ENCODE results near the gene ATF7. TPM values are rescaled to one million over a fixed set of nuclear protein-coding genes. Genes with fewer than 3 reads are reported as not detected.
A peak's percentile ranks its signal among the peaks of the same experiment; 100 is the strongest.

The ATF7 gene
- total and polyA plus RNA-seq, 5 donors from 2014 or later = 11.6 to 41.0 (median 15.8) TPM

DNA sequence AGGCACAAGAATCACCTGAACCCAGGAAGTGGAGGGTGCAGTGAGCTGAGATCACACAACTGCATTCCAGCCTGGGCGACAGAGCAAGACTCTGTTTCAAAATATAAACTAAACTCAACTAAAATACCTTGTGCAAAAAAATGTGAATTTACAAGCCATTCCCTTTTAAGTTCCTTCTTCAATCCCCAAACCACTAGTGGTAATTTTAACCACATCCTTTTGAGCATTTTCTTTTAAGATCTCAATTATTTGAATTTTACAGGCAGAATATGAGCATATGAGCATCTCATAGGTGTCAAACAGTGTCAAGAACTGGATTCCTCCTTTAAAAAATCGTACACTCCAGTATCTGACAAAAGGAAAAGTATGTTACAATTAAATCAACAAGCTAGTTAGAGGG lies 61.9 kb downstream of the ATF7 start:
- peak in 1 of 3 donors; percentile 26 for DNase-seq
- Histone ChIP-seq H3K27me3 (ENCODE audit: control insufficient read depth, insufficient read depth, low read length) (no peaks in the 10 kb centered on the region), H3K9me3 (ENCODE audit: control insufficient read depth in 2 of 2, low read length in 2 of 2) (no peaks in the 10 kb centered on the region), H3K4me1 (ENCODE audit: control insufficient read depth, insufficient read depth, low read length, poor library complexity, severe bottlenecking) (peaks cover 8% of the 10 kb centered on the region), H3K27ac (ENCODE audit: insufficient read depth, low read length, poor library complexity, severe bottlenecking) (no peak overlapping the region), H3K4me3 (ENCODE audit: low read depth, low read length) (no peak overlapping the region), H3K36me3 (ENCODE audit: control insufficient read depth, insufficient read depth, low read length) (no peaks in the 10 kb centered on the region)
- Mint-ChIP-seq H3K9me3 (no peaks in the 10 kb centered on the region), H3K27me3 (no peaks in the 10 kb centered on the region), H3K4me3 (peak overlapping the region in 2 of 4 donors; percentile 1 to 21), H3K27ac (peak overlapping the region in 1 of 3 donors; percentile 9), H3K4me1 (peaks cover 24 to 39% (median 37%) of the 10 kb centered on the region in 4 donors), H3K36me3 (peaks cover 11% of the 10 kb centered on the region)
- ATAC-seq (ENCODE audit: low read depth in 2 of 2) = no peak

- Mint-ChIP-seq H3K27me3 (no peaks in the 10 kb centered on the region), H3K4me1 (peaks cover 24 to 43% (median 37%) of the 10 kb centered on the region in 4 donors), H3K4me3 (peak overlapping the region in 2 of 4 donors; percentile 2 to 7), H3K36me3 (peaks cover 11% of the 10 kb centered on the region), H3K9me3 (no peaks in the 10 kb centered on the region), H3K27ac (no peak overlapping the region)
- Histone ChIP-seq H3K27ac (ENCODE audit: insufficient read depth, low read length, poor library complexity, severe bottlenecking) (no peak overlapping the region), H3K9me3 (ENCODE audit: control insufficient read depth in 2 of 2, low read length in 2 of 2) (no peaks in the 10 kb centered on the region), H3K36me3 (ENCODE audit: control insufficient read depth, insufficient read depth, low read length) (no peaks in the 10 kb centered on the region), H3K4me1 (ENCODE audit: control insufficient read depth, insufficient read depth, low read length, poor library complexity, severe bottlenecking) (peaks cover 8% of the 10 kb centered on the region), H3K27me3 (ENCODE audit: control insufficient read depth, insufficient read depth, low read length) (no peaks in the 10 kb centered on the region), H3K4me3 (ENCODE audit: low read depth, low read length) (no peak overlapping the region)
- DNase-seq (no peak), ATAC-seq (ENCODE audit: low read depth in 2 of 2) (no peak)
Observed at GRCh38 chr12:53563452-53564028, 62.6 kb downstream of the ATF7 start.

DNA sequence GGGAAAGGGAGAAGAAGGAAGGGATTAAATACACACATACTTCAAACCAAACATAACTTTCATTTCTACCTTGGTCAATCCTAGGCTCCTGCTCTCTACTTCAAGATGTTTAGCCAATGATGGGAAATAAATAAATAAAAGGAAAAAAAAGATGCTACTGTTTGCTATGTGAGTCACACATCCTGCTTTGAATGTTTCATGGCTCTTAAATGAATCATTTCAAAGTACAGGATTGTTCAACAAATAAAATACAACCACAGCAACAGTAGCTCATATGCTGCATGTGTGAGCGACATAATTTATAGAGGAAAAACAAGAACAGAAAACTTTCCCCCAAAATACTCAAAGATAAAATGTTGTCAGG lies 64.6 kb downstream of the ATF7 start:
- no peak overlapping the region for H3K4me3 Mint-ChIP-seq
- Histone ChIP-seq H3K36me3 (ENCODE audit: control insufficient read depth, insufficient read depth, low read length) (no peaks in the 10 kb centered on the region), H3K4me1 (ENCODE audit: control insufficient read depth, insufficient read depth, low read length, poor library complexity, severe bottlenecking) (peaks cover 8% of the 10 kb centered on the region), H3K4me3 (ENCODE audit: low read depth, low read length) (no peak overlapping the region), H3K27ac (ENCODE audit: insufficient read depth, low read length, poor library complexity, severe bottlenecking) (no peak overlapping the region), H3K9me3 (ENCODE audit: control insufficient read depth in 2 of 2, low read length in 2 of 2) (no peaks in the 10 kb centered on the region), H3K27me3 (ENCODE audit: control insufficient read depth, insufficient read depth, low read length) (no peaks in the 10 kb centered on the region)
- peaks cover 27 to 49% (median 38%) of the 10 kb centered on the region in 4 donors for H3K4me1 Mint-ChIP-seq
- H3K36me3 Mint-ChIP-seq = peaks cover 11% of the 10 kb centered on the region
- DNase-seq (peak in 1 of 3 donors; percentile 19), ATAC-seq (ENCODE audit: low read depth in 2 of 2) (no peak)
- H3K27ac Mint-ChIP-seq = no peak overlapping the region
- no peaks in the 10 kb centered on the region for H3K9me3 Mint-ChIP-seq
- H3K27me3 Mint-ChIP-seq = no peaks in the 10 kb centered on the region

- H3K36me3 ChIP-seq (ENCODE audit: control insufficient read depth, insufficient read depth, low read length) = no peaks in the 10 kb centered on the region
- H3K4me3 ChIP-seq (ENCODE audit: low read depth, low read length) = no peak overlapping the region
- H3K27ac ChIP-seq (ENCODE audit: insufficient read depth, low read length, poor library complexity, severe bottlenecking) = no peak overlapping the region
- Mint-ChIP-seq H3K4me3 (no peak overlapping the region), H3K27ac (no peak overlapping the region), H3K9me3 (no peaks in the 10 kb centered on the region), H3K27me3 (no peaks in the 10 kb centered on the region), H3K4me1 (peaks cover 27 to 45% (median 38%) of the 10 kb centered on the region in 4 donors), H3K36me3 (peaks cover 11% of the 10 kb centered on the region)
- ATAC-seq (ENCODE audit: low read depth in 2 of 2) (no peak), DNase-seq (no peak)
- H3K27me3 ChIP-seq (ENCODE audit: control insufficient read depth, insufficient read depth, low read length) = no peaks in the 10 kb centered on the region
- peaks cover 8% of the 10 kb centered on the region for H3K4me1 ChIP-seq (ENCODE audit: control insufficient read depth, insufficient read depth, low read length, poor library complexity, severe bottlenecking)
- no peaks in the 10 kb centered on the region for H3K9me3 ChIP-seq (ENCODE audit: control insufficient read depth in 2 of 2, low read length in 2 of 2)
Observed at GRCh38 chr12:53560912-53561589, 65.1 kb downstream of the ATF7 start.

- H3K9me3 ChIP-seq (ENCODE audit: control insufficient read depth in 2 of 2, low read length in 2 of 2) = no peaks in the 10 kb centered on the region
- no peak for DNase-seq
- no peak overlapping the region for H3K27ac ChIP-seq (ENCODE audit: insufficient read depth, low read length, poor library complexity, severe bottlenecking)
- H3K4me1 ChIP-seq (ENCODE audit: control insufficient read depth, insufficient read depth, low read length, poor library complexity, severe bottlenecking) = peaks cover 8% of the 10 kb centered on the region
- Mint-ChIP-seq H3K36me3 (peaks cover 11% of the 10 kb centered on the region), H3K27me3 (no peaks in the 10 kb centered on the region), H3K27ac (peak overlapping the region in 1 of 3 donors; percentile 4), H3K4me1 (peaks cover 27 to 41% (median 36%) of the 10 kb centered on the region in 4 donors), H3K9me3 (no peaks in the 10 kb centered on the region), H3K4me3 (no peak overlapping the region)
- H3K36me3 ChIP-seq (ENCODE audit: control insufficient read depth, insufficient read depth, low read length) = no peaks in the 10 kb centered on the region
- no peaks in the 10 kb centered on the region for H3K27me3 ChIP-seq (ENCODE audit: control insufficient read depth, insufficient read depth, low read length)
- no peak overlapping the region for H3K4me3 ChIP-seq (ENCODE audit: low read depth, low read length)
- ATAC-seq (ENCODE audit: low read depth in 2 of 2) = no peak
Observed at GRCh38 chr12:53560351-53560750, 65.8 kb downstream of the ATF7 start.

DNA sequence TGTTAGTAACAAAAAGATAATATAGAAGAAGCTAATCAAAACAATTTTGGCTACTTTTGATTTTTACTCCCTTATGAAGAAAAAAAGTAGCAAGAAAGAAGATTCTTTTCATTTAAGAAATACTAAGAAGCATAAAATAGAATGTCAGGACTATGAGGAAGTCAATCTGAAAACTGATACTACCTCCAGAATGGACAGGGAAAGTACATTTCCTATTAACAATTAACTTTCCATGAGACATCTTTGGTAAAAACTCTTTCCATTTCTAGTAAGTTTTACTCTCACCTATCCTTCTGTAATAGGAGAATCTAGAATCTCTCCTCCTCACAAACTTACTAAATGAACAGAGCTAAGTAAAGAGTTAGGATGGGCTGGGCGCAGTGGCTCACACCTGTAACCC lies 67.6 kb downstream of the ATF7 start:
- DNase-seq = no peak
- H3K27me3 ChIP-seq (ENCODE audit: control insufficient read depth, insufficient read depth, low read length) = no peaks in the 10 kb centered on the region
- H3K4me3 Mint-ChIP-seq = no peak overlapping the region

DNA sequence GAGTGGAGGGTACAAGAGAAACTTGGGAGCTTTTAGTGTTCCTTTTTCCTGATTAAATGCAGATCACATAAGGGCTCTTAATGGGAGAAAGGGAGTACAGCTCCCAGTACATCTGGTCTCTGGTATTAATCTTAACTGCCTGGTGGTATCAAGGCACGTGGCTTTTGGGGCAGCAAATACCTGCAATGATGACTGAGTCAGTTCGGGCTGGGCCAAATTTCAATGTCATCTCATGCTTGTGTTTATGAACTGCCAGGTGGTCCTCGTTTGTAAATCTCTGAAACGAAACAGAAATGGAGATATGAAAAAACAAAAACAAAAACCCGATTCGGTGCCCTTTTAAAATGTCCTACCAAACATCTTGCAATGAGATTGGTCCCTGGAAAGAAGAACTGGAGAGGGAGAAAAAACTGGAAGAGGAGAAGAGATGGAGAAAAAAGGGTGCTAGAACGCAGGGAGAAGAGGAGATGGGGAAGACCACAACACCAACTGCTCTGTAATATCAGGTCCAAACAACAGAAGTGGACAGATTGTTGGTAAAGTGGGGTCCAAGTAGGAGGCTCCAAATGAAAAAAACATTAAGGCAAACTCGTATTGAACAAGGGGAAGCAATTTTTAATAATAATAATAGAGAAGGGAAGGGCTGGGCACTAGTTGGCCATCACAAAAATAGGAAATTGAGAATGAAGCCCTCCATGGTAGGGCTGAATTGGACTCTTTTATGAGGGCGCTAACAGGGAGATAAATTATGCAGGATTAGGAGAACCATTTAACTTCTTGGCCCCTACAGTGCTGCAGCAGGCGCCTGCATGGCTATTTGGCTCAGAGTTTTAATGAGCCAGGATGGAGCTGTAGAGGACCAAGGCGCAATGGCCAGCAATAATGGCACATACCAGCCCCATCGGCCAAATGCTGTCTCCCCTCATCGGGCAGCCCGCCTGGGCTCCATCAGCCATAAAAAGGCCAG lies 73.5 kb downstream of the ATF7 start:
- H3K27me3 ChIP-seq (ENCODE audit: control insufficient read depth, insufficient read depth, low read length) = no peaks in the 10 kb centered on the region
- no peak overlapping the region for H3K4me3 Mint-ChIP-seq
- H3K9me3 ChIP-seq (ENCODE audit: control insufficient read depth in 2 of 2, low read length in 2 of 2) = no peaks in the 10 kb centered on the region
- ATAC-seq (ENCODE audit: low read depth in 2 of 2) (no peak), DNase-seq (no peak)
- no peaks in the 10 kb centered on the region for H3K4me1 ChIP-seq (ENCODE audit: control insufficient read depth, insufficient read depth, low read length, poor library complexity, severe bottlenecking)
- H3K36me3 Mint-ChIP-seq = peaks cover 23% of the 10 kb centered on the region
- peaks cover 0 to 18% (median 4%) of the 10 kb centered on the region in 4 donors for H3K4me1 Mint-ChIP-seq
- H3K27ac ChIP-seq (ENCODE audit: insufficient read depth, low read length, poor library complexity, severe bottlenecking) = no peak overlapping the region
- no peaks in the 10 kb centered on the region for H3K9me3 Mint-ChIP-seq
- H3K27me3 Mint-ChIP-seq = no peaks in the 10 kb centered on the region
- peaks cover 28% of the 10 kb centered on the region for H3K36me3 ChIP-seq (ENCODE audit: control insufficient read depth, insufficient read depth, low read length)
- no peak overlapping the region for H3K4me3 ChIP-seq (ENCODE audit: low read depth, low read length)
- H3K27ac Mint-ChIP-seq = peak overlapping the region in 2 of 3 donors; percentile 42 to 58

More for the DNA sequence above, 67.6 kb downstream of the ATF7 start:
- Mint-ChIP-seq H3K4me1 (peaks cover 16 to 26% (median 22%) of the 10 kb centered on the region in 4 donors), H3K27me3 (no peaks in the 10 kb centered on the region), H3K27ac (no peak overlapping the region), H3K9me3 (no peaks in the 10 kb centered on the region), H3K36me3 (peaks cover 11% of the 10 kb centered on the region)
- Histone ChIP-seq H3K27ac (ENCODE audit: insufficient read depth, low read length, poor library complexity, severe bottlenecking) (no peak overlapping the region), H3K4me1 (ENCODE audit: control insufficient read depth, insufficient read depth, low read length, poor library complexity, severe bottlenecking) (no peaks in the 10 kb centered on the region), H3K9me3 (ENCODE audit: control insufficient read depth in 2 of 2, low read length in 2 of 2) (no peaks in the 10 kb centered on the region), H3K36me3 (ENCODE audit: control insufficient read depth, insufficient read depth, low read length) (no peaks in the 10 kb centered on the region), H3K4me3 (ENCODE audit: low read depth, low read length) (no peak overlapping the region)
- ATAC-seq (ENCODE audit: low read depth in 2 of 2) = no peak
